HG02981 (cell line): ENCODE results near the gene TPRA1.
A peak's percentile ranks its signal among the peaks of the same experiment; 100 is the strongest.

Source experiments
- ATAC-seq: cut with Tn5 transposase; IDR thresholded peaks from one replicate; pipeline ENCODE4 v1.9.1; 2021; ENCODE audit warnings: mild to moderate bottlenecking, moderate library complexity; ENCODE audit not compliant: unreplicated experiment

Gene TPRA1

DNA sequence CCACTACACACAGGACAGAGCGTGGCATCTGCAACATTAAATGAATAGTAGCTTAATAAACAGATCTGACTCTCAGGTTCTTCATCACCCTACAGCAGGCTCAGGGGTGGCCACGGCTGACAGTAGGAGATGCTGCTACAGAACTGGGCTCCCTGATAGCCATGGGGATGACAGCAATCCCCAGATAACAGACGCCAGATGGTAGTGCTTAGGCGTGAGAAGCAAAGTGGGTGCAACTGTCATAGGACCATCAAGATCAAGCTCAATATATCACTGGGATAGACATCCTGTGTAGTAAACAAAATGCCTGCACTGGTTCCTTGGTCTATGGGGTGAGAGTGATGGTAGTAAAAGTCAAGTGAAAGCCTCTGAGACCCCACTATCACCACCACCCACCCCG lies 2.6 kb upstream of the TPRA1 start:
- no peak for ATAC-seq

DNA sequence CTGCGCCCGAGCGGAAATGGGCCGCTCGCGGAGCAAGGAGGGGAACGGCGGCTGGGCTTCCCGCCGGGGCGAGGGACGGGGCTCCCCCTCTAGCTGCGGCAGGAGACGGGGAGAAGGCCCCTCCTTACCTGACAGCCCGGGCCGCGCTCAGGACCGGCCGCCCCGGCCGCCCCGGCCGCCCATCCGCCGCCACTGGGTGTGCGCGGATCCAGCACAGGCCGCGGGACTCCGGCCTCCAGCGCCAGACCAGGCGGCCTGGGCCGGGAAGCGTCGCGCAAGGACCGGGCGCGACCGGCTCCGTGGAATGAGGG lies 296 bp downstream of the TPRA1 start:
- ATAC-seq, result peak; percentile 24

DNA sequence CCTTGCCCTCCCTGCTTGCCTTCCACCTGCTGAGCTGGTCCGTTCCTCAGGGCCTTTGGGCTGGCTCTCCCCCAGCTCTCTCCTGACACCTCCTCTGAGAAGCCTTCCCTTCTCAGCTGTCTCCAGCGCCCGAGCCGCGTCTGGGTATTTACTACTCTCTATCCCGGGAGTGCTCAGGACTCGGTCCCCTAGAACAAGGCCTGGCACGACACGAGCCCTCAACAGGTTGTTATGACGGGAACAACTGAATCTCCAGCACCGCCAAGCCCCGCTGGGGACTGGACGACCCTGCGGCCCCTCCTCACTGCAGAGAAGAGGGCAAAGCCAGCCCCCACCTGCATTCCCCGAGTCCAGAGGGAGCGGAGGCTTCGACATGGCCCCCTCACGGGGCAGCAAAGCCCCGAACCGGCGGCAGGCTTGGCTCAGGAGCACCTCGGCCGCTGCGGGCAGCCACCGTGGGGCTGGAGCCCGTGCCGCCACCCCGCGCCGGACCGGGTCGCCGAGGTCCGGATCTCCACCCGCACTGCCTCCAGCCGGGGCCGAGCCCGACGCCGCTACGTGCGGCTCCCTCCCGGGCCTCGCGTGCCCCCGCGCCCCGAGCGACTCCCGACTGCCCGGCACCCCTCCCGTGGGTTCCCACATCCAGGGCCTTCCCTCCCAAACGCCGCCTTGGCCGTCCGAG lies 792 bp downstream of the TPRA1 start:
- ATAC-seq, result no peak

DNA sequence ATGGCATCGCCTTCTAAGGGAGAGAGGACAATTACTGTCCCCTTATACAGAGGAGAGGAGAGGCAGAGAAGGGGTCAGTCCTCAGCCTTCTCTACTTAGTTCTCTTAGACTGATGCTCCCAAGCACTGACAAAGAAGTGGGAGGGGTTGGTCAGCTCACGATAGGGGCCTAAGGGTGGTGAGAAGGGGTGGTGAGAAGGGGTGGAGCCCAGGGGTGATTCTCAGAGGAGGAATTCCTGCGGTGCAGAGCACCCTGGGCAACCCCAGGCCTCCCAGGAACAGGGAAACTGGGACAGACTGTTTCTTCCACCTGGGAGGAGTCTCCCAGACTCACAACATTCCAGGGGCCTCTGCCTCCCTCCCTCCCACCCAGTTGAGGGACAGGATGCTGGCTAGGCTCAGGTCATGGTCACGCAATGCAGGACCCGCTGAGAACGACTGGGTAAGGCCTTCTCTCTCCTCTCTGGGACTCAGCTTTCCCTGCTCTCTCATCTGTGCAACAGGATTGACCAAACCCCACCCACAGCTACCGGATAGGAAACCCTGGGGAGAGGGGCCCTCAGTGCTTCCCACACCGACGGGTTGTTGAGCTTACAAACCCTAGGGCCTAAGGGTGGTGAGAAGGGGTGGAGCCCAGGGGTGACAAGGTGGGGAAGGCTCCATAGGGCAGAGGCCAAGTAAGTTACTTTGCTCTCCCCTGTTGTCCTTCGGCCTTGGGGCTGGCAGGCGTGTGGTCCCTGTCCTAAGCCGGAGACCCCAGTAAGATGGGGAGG lies 1.5 kb downstream of the TPRA1 start:
- ATAC-seq, result no peak

DNA sequence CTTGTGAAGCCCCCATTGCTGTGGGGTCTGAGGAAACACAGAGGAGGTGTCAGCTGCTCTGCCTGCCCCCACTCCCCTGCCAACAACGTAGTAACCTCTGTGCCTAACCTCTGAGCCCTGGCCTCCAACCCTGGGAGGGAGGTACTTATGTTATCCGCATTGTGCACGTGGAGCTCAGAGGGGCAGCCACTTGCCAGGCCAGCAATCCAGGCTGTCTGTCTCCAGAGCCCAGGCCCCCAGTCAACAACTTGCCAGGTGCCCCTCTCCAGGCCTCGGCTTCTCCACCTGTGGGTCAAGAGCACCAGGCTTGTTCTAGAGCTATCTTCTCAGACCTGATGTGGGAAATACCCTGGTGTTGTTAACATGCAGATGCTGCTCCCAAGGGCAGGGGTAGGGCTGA lies 2.7 kb downstream of the TPRA1 start:
- ATAC-seq, result no peak

DNA sequence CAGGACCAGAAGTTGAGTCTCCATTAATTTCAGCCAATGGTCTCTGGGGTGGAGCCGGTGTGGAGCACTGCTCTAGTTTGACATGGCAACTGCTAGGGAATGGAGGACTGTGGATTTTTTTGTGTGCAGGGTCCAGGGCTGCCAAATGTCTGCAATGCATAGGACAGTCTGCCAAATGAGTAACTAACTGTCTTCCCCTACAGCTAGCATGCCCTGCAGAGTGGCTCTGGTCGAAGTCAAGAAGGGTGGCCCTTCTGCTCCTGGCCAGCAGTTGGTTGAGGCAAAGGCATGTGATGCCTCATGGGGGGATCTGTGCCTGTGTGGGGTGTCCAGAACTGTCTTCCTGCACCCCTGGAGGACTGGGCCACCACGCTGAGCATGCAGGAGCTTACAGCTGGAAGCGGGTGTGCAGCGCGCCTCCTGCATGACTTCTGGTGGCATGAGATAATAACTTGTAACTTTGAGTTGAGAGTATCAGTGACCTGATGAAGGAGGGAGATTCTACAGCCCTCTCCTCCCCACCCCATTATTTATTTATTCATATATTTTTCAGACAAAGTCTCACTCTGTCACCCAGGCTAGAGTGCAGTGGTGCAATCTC lies 4.6 kb downstream of the TPRA1 start:
- no peak for ATAC-seq

DNA sequence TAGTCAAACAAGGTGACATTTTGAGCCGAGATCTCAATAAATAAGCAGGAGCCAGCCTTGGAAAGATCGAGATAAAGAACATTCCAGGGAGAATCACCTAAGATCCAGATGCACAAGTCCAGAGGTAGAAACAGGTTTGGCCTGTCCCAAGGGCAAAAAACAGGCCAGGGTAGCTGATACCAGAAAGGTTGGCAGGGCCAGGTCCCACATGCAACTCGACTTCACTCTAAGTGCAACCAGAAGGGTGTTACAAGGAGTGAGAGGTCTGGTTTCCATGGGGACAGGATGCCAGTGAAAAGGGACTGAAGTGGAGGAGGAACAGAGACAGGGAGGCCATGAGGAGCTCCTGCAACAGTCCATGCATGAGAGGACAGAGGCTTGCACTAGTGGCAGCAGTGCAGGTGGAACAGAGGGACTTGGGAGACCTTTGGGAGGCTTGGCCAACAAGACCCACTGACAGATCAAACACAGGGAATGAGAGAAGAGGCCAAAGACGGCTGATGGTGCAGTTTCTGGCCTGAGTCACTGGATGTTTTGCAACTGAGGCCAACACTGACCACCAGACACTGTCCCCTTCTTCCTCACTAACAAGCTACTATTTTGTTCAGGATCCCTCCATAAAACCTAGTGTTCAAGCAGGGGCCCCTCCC lies 5.2 kb downstream of the TPRA1 start:
- no peak for ATAC-seq

DNA sequence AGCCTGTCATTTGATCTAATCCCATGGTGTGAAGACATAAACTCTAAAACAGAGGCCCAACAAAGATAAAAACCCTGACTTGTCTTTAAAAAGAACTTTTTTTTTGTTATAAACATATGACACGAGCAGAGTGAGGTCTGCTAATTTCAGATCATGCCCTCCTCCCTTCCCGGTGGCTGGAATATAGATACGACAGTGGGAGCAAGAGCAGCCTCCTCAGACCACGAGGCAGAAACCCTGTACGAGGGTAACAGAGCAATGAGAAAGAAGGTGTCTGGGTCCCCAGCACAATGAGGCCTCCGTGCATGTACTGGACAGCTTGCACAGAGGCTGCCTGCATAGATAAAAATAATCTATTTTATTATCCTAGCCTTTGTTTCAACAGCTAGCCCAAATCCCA lies 5.8 kb downstream of the TPRA1 start:
- ATAC-seq, result no peak

DNA sequence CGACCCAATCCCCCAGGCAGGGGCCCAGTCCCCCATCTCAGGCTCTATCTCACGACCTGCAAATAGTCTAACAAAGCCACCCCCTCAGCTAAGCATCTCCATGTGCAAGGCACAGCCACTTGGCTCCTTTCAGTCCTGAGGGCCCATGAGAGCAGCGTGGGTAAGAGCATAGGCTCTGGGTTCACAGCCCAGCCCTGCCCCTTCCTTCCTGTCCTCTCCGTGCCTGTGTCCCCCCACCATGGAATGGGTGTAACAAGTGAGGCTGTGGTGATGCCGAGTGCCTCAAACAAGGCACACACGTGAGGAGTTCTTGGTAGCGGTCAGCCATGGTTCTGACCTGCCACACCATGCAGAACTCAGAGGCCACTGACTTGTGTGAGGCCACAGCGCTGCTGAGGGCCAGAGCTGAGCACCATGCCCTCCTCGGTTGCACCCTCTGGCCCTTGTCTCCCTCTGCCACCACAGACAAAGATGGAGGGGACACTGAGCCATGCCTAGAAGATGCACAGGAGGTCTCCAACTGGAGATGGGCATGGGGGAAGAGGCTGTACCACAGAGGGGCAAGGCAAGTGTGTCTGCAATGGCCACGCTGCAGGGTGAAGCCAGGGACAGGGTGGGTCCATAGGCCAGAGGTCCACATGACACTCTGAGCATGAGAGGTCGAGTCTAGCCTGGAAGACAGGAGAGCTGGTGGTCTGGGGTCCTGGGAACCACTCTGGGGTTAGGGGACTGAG lies 10.0 kb downstream of the TPRA1 start:
- ATAC-seq, result no peak

DNA sequence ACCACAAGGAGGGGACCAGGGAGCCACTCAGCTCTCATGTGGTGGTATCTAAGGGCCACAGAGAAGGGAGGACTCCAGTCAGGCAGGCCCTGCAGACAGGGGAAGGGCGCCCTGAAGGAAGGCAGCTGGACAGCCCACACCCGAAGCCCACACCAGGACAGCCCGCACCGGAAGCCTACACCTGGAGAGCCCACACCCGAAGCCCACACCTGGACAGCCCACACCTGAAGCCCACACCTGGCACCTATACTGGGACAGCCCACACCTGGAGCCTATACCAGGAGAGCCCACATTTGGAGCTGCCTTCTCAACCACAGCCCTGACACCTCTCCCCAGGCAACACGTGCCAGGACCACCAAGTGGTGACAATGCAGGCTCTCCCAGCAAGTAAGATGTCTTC lies 11.7 kb downstream of the TPRA1 start:
- ATAC-seq, result no peak

DNA sequence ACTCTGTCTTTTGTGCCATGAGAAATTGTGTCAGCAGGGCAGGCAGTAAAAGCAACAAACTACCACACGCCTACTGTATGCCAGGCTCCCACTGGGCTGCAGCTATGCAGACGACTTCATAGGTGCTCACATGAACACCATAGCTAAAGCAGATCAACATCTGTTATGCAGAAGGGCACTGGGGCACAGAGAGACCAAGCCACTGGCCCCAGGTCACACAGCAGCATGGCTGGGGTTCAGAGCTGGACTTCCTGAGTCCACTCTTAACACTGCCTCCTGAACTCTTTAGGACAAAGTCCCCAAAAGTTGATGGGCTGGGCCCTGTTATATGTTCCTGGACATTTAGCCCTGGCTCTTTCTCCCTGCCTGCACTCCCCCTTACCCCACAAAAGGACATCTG lies 12.4 kb downstream of the TPRA1 start:
- ATAC-seq, result no peak

DNA sequence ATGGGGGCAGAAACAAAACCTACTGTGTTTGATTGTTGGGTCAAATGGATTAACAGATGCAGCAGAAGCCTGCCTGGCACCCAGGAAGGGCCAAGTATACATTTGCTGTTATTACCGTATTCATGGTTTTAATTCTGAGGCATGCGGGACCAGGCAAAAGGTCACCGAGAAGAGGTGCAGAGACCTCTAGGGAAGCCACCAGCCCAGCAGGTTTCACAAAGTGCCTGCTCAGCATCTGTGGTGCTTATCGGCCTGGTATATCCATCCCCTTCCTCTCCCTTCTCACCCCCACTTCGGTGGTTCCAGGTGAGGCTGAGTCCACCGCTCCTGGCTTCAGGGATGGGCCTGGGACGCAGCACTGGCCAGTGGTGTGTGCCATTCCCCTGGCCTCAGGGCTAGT lies 13.1 kb downstream of the TPRA1 start:
- no peak for ATAC-seq

DNA sequence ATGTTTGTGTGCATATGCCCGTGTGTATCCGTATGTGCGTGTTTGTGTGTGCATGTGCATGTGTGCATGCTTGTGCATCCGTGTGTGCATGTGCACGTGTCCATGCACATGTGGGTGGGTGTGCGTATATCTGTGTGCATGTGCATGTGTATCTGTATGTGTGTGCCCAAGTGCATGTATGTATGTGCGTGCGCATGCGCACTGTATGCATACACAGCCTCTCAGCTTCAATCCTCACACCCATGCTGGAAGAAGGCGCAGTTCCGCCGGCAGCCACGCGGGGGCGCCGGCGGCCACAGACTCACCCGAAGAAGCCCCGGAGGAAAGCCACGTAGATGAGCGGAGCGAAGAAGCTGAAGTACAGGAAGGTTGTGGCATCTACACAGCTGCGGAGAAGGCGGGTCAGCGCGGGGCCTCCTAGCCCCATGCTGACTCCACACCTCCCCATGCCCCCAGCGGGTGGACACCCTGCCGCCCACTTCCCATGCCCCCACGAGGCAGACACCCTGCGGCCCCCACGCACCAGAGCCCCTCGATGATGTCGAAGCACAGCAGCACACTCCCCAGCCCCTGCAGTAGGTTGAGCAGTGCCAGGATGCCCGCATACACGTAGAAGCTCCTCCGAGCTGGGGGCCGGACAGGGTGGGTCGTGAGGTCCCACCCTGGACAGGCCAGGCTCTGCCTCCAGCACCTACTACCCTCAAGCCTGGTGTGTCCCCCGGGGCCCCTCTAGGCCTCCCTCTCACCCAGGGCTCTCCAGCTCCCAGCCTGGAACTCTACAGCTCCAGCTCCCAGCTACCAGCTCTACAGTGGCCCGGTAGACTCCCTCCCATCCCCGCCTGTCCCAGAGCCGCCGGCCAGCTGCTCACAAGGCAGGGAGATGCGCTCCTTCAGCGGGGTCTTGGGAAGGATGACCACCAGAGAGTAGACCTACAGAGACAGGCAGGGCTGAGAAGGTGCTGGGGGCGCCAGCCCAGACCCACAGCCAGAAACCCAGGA lies 15.4 kb downstream of the TPRA1 start:
- peak; percentile 76 for ATAC-seq

DNA sequence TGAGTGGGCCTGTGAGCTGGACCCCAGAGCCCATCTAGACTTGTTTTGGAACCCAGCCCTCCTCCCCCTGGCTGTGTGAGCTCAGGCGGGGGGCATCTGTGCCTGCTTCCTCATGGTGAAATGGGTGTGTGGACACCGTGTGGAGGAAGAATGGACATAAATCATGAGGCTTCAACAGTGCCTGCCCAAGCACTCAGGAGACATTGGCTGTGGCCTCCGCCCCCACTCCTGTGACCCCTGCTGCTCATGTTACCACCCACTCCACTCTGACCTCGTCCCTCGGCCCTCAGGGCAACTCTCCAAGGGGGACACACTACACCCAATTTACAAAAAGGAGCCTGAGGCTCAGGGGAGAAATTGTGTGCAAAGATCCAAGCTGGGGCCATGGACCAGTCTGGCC lies 16.6 kb downstream of the TPRA1 start:
- no peak for ATAC-seq

DNA sequence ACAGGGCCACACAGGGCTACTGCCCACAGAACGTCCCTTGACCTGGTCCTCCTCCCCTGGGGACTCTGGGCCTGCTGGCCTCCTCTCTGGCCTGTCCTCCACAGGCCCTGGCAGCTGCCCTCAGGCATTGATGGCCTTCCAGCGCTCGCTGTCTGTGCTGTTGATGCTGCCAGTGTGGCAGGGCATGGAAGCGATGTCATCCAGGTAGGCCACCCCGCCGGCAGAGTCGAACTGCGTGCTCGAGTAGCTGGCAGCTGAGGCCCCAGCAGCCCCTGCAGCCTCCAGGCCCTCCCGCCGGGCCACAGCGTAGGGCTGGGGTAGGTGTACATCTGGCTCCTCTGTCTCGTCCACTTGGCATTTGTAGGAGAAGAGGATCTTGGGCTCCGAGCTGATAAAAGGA lies 17.1 kb downstream of the TPRA1 start:
- ATAC-seq, result no peak

DNA sequence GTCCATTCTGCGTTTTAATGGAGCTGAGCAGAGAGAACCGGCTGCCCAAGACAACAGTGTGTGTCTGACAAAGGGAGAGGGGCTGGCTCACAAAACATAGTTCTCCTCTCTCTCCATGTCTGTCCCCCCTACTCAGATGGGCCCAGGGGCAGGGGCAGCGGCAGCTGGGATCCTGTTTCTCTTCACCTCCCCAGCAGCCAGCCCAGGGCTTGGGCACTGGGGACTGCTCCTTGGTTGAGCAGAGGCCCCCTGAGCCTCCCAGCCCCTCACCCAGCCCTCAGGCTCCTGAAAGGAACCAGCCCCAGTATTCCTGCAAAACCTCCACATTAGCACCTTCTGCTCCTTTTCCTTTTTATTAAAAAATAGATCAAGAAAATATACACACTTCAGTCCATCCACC lies 17.8 kb downstream of the TPRA1 start:
- ATAC-seq, result no peak

DNA sequence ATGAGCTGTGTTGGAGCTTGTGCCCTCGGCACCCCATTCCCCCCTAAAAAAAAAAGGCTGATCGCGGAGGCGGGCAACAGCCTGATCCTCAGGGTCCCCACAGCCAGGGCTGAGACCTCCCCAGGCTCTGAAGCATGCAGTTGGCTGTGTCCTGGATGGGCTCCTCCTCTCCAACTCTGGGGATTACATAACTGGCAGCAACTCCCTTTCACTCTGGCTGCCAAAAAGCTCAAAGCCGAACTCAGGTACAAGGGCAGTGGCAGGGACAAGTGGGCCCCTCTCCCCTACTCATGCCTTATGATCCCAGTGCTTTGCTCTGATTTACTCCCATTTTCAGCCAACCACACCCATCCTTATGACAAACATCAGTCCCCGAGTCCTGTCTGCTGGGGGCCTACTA lies 18.3 kb downstream of the TPRA1 start:
- ATAC-seq, result no peak

DNA sequence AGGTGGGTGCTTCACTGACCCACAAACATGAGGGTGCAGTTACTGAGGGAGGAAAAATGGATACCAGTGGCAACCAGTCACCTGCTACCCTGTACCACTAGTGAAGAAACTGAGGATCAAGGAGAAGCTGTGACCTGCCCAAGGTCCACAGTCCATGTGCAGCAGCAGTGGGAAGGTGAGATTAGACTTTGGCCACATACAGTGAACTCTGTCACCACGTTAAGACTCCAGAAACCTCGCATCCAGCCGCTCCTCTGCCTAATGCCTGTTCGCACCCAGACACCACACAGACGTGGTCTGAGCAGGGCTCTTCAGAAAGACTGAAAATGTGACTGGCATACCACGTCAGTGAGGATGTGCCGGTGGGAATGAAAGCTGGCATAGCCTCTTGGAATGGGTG lies 20.0 kb downstream of the TPRA1 start:
- no peak for ATAC-seq

DNA sequence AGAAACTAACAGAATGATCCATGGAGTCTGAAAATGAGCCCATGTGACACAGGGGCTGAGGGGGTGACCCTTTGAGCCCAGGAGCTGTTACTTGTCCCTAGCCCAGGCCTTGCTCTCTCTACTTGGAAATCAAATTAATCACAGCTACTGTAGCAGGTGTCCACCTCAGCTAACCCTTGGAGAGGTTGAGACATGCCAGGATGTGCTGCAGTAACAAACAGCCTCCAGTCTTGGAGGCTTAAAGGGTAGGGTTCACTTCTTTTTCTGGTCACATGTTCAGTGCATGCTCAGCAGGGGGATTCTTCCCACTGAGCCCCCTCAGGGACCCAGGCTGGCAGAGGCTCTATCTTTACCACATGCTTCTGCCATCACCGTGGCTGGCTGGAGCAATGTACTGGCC lies 21.4 kb downstream of the TPRA1 start:
- no peak for ATAC-seq

DNA sequence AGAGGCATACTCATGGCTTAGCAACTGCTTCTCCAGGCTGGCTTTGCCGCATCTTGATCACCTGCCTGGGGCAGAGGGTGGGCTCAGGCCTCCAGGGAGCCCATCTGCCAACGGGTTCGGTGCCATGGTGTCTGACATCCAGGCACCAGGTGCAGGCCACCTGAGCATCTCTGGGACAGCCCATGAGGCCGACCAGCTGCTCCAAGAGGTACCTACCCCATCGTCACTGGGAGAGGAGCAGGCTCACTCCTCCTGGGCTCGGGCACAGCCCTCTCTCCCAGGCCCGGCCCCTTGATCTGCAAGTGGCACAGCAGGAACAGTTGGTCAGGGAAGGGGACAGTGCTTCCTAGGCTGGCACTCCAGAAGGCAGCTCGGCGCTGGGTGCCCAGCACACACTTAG lies 21.9 kb downstream of the TPRA1 start:
- no peak for ATAC-seq
